Myocyte (in vitro differentiated cells): ENCODE results near the gene UPP1. TPM values are rescaled to one million over a fixed set of nuclear protein-coding genes. Genes with fewer than 3 reads are reported as not detected.

Experiments used
- DNase-seq: peaks from one replicate; pipeline ENCODE4 v3.0.0-alpha.2; 2012; ENCODE audit warnings: low read depth
- total RNA-seq: library from RNA; depleted of rRNA; stranded (reverse); fragments of >200 nt; gene quantifications from 2 replicates; pipeline ENCODE4 v1.2.3, GENCODE V29; 2014

Gene UPP1
- total RNA-seq, 1 donor from 2014 or later = 7.7 TPM

GRCh38 chr7:48085433-48085791 is 3.7 kb upstream of the UPP1 start:
- DNase-seq = no peak

DNA sequence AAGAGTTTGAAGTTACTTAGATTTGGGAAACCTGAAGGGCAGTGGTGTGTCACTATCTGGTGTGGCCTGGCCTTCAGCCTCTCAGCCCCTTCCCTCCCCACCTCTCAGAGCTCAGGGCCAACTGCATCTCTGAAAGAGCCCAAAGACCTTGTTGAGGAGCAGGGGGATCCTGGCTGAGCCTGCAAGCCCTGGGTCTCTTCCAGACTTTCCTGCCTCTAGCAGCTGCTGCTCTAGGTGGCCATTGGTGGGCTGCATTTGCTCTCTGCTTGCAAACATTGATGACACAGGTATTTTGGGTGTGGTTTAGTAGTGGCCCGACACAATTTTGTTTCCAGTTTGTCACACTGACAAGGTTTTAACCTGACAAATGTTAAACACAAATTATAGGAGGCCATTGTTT is 3.1 kb upstream of the UPP1 start:
- DNase-seq = peak; percentile 46

GRCh38 chr7:48087349-48087748 is 1.7 kb upstream of the UPP1 start:
- no peak for DNase-seq

DNA sequence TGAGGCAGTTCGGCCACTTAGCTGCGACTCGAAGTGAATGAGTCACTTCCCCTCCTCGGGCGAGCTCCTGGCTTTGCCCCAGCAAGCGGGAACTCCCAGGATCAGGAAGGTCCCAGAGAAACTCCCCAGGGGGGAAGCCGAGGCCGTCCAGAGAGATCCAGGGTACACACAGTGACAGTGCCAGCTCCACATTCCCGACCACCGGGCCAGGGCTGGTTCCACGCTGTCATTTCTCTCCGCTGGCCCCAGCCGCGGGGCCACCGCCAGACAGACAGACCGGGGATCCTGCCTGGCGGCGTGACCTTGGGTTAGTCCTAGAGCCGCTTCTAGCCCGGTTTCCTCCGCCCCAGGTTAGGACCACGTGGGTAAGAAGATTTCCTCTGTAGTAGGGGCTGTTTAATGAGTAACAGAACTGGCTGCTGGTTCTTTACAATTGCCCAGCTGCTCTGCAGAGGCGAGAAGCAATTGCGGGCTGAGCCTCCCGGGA is 463 bp upstream of the UPP1 start:
- DNase-seq = peak; percentile 95

DNA sequence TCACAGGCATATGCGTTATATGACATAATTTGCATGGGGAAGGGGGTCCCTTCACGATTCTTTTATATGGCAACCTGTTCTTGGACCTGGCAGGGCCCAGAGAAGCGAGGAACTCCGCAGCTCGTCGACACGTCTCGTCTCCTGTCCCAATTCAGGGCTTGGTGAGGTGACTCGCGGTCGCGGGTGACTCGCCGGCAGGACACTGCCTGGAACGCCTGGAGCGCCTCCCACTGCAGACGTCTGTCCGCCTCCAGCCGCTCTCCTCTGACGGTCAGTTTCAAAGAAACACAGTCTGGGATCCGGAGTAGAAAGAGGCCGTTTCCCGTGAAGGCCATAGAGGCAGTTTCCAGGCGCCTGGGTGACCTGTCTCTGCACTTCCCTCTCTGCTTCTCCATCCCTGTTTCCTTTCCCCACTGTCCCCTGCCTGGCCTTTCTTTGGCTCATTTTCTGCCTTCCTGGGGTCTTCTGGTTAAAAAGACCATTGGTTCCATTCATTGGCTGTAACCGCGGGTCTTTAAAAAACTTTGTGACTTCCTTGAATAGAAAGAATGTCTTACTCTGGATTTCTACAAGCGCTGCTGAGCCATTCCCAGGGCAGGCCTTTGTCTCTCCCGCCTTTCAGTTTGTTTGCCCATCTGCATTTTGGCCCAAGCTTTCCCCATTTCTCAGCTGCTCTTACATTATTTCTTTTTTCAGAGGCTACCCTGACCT is 1.2 kb downstream of the UPP1 start:
- no peak for DNase-seq

- DNase-seq = no peak
These were observed 2.7 kb downstream of the UPP1 start for GRCh38 chr7:48091506-48092433.

GRCh38 chr7:48094861-48095293 is 5.8 kb downstream of the UPP1 start:
- DNase-seq = peak; percentile 66

- DNase-seq = no peak
These were observed 7.2 kb downstream of the UPP1 start for GRCh38 chr7:48096273-48096672.

DNA sequence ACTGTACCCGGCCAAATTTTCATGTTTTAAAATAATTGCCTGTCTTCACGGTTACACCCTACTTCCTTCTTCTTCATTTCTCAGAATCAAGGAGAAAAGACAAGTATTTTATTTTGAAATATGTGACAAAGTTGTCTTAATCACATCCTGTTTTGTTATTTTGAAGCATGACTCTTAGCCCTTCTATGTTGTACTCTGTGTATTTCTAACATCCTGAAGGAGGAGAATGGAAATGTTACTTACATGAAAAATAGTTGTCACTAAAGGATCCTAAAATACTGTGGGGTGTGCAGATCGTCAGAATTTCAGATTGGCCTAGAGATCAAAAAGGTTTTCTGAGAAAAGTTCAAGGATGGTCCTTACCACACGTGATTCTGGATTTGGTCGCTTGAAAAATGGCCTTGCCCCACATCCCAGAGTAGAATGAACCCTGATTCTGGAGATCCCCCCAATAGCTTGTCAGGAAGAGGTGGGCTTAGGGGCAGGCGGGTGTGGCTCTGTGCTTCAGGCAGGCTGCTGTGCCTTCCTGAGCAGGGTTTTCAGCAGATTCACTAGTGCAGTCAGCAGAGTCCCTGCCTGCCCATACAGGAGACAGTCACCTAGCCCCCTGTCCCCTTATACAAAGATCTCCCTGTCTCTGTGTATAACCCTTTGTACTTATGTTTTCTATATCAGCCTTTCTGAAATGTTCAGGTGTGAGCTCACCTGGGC is 8.6 kb downstream of the UPP1 start:
- no peak for DNase-seq

DNA sequence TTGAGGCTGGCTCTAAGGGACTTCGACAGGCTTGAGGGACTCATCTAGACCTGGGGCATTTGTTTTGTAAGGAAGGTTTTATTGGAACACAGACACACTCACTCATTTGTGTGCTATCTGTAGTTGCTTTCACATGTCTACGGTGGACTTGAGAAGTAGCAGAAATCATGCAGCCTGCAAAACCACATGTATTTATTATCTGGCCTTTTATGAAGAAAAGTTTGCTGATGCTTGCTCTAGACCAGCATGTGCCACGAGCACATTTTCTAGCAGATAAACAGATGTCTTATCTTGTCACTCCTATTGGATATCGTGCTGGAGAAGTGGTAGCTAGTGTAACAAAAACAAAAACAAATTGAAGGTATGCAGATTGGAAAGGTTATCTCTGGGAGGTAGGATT is 9.8 kb downstream of the UPP1 start:
- no peak for DNase-seq

- DNase-seq = no peak
These were observed 10.7 kb downstream of the UPP1 start for GRCh38 chr7:48099781-48100180.

DNA sequence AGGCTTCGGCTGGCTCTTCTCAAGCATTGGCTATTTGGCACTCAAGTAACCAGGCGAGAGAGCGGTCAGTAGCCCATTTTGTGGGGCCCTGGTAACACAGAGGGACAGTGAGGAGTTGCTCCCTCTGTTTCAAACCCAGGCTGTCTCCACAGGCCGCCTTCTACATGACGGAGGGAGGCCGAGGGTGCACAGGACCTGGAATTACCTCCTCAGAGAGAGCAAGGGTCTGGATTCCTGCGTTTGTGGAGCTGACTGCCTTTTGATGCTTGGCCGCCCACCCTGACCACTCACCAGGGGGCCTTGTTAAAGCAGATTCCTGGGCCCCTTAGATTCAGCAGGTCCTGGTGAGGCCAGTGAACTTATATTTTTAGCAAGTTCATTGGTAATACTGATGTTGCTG is 12.3 kb downstream of the UPP1 start:
- DNase-seq = no peak

- DNase-seq = peak; percentile 30
These were observed 12.9 kb downstream of the UPP1 start for GRCh38 chr7:48101968-48102367.

- no peak for DNase-seq
These were observed 13.5 kb downstream of the UPP1 start for GRCh38 chr7:48102530-48102929.

GRCh38 chr7:48105045-48105444 is 16.0 kb downstream of the UPP1 start:
- DNase-seq = no peak

- DNase-seq = no peak
These were observed 18.0 kb downstream of the UPP1 start for GRCh38 chr7:48106906-48107659.

DNA sequence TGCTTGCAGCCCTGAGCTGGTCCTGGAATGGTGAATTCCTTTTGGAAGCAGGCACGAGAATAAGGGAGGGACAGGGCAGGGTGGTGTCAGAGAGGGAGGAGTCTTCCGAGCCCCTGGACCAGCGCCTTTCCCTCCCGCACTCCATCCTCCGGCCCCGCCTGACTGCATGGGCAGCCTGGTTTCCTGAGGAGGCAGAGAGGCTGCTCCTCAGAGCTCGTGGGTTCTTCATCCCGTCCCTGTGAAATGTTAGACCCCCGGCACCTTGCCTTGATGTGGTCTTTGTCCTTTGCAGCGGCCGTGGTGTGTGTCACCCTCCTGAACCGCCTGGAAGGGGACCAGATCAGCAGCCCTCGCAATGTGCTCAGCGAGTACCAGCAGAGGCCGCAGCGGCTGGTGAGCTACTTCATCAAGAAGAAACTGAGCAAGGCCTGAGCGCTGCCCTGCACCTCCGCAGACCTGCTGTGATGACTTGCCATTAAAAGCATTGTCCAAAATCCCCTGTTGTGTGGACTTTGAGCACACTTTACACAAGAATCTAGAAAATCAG is 18.9 kb downstream of the UPP1 start:
- no peak for DNase-seq

- DNase-seq = no peak
These were observed 20.1 kb downstream of the UPP1 start for GRCh38 chr7:48108959-48109847.

DNA sequence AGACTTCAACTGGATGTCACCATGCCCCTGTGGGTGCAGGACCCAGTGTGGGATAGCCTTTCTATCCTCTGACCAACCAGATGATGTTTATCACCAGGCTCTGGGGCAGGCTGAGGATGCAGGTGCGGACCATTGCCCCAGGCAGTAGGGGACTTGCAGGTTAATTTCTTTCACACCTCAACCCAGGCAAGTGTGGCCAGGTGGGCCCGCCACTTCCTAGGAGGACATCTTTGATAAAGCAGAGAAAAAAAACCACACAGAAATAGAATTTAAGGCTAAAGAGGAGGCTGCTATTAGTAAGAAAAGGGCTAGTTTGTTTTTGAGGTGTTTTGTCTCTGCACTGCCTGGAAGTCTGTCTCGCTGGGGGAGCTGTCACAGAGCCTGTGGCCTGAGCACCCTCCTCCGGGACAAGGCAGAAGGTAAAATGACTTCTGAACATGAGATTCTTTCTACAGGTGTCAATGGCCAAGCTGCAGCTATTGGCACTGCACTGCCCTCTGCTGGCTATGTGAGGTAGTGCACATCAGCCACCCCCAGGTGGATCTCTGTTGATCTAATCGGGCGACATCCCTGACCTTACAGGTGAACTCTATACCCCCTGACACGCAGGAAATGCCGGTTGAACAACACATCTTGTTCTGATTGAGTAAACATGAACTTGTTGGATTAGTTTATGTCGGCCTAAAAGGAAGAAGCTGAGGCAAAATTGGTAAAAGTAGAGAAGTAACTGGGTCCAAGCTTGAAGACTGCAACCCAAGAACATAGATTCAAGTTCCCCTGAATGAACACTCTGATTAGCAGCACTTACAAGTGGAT is 21.0 kb downstream of the UPP1 start:
- DNase-seq = peak; percentile 67
